Activated CD8-positive, alpha-beta memory T cell treated with anti-CD3 and anti-CD28 coated beads, Interleukin-2, amount 50 U/mL, for 48 hours (primary cell): Measurements from ENCODE around the gene HOXA6.

ENCODE experiments used
- DNase-seq: peaks from one replicate; pipeline ENCODE4 v3.0.0-alpha.2; 2020

HOXA6 gene

DNA sequence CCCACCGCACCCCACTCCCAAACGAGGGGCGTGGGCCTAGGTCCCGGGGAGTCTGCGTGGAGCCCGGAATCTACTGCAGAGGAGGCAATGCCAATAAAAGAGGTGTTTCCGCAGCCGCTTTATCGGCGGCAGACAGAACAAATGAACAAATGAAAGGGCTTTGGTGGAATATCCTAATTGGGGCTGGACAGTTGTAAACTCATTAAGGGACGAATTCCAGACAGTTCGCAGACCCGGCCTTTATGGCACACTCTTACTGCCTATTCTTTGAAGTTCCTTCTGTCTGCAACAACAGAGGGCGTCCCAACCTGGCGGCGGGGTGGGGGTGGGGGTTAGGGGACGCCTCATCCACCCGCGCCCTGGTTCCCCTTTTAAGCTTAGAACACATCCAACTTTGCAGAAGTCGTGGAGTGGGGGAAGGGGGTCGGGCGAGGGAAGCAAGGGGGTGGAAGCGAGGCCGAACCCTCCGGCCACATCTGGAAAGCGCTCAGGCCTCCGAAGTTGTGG is 13.7 kb upstream of the HOXA6 start:
- DNase-seq, result no peak

DNA sequence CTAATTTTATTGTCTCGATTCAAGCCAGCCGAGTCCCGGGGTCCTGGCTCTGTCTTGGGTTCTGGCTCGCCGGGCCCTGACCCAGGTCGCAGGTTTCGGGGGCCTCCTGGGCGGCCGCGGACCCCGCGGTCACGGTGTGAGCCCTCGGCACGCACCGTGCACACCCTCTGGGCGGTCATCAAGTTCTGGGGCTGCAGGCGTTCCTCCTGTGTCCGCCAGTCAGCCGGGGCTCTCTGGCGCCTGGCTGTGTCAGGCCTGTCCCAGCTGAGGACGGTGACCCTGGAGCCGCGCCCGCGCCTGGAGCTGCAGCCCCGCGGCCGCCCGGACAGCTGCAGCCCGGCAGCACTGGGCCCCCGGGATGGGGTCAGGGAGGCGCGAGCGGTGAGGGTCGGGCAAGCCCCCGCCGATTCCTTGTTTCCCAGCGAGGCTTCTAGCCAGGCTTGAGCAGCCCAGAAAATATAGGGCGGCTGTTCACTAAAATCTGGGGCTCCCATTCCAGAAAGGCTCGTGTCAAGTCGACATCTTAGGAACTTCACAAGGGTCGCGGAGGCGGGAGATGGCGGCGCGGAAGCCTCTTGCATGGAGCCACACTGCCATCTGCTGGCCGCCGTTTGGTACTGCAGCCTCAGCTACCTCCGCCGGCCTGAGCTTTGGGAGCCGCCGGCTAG is 13.1 kb upstream of the HOXA6 start:
- DNase-seq, result peak; percentile 98

DNA sequence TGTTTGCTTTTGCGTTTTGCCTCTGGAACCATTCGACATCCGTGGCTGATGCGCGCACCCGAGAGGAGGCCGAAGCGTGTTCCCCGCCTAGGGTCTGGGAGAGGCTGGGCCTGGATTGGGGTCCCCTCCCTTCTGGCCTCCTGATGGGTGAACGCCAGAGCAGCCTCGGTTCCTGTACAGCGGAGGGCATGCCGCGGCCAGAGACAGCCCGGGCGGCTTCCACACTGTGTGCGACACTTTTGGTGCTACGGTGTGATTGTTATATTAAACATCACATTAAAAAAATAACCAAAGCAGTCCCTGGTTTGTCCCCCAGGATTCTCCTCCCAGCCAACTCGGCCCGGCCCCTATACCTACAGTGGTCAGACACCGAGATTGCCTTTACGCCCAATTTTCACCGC is 12.6 kb upstream of the HOXA6 start:
- DNase-seq, result peak; percentile 70

DNA sequence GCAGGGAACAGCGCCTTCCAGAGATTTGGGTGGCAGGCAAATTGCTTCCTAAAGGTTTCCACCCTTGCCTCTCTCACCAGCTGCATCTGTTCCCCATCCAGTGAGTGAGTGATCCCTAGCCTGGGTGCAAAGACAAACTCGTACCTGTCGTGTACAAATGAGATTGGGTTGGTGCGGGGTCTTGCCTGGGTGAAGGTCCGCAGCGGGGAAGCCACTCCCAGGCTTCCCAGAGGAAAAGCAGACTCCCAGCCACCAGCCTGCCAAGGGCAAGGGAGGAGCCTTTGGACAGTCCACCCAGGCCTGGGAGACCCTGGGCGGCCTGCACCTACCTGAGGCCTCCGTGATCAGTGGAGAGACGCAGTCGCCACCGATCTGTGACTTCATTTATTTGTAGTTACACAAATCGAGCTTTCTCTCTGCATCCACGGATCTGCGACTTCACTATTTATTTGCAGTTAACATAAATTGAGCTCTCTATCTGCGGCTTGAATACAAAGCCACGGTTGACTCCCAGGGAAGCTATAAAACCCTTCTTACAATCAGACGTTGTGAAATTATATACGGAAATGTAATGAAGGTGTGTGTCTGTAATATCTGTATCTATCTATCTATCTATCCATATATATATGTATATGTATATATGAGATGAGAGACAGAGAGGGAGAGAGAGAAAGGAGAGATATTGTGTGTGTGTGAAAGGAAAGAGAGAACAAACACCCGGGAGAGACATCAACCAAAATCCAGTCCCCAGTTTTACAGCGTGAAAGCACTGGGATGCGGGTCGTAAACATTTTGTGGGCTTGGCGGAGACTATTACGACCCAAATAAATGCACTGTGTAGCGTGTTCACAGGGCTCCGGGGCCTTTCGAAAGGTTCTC is 11.9 kb upstream of the HOXA6 start:
- DNase-seq, result peak; percentile 49

DNA sequence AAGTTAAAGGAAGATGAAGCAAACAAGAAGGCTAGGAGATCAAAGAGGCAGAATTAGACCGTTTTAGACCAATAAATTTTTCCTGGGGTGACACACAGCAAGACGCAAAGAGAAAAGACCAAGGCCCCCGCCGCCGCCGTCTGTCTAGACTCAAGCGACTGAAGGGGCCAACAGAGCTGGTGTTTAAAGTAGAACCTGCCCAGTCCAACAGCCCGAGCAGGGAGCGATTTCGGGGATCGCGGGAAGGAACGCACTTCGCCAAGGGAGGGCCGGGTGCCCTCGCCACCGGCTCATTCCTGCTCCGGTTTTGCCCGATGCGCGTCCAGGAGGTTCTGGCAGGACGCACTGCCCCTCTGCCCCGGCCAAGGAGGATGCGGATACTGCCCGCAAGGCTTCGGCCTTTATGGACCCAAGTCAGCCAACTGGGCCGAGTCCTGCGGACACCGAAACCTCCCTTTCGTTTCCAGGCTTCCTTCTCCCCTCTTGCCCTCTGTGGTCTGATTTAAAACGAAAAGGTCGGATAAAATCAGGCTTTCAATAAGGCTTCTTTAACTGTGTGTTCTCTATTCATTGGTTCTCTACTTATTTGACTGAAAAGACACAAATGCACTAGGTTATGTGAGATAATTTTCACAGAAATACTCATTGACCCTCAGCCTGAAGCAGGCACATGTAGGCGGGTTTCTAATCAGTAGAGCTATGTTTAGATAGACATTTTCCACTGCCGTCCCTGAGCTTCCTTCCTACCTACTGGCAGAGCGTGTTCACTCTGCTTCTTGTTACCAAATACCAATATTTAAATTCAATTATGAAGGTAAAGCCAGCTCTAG is 11.1 kb upstream of the HOXA6 start:
- DNase-seq, result peak; percentile 57

DNA sequence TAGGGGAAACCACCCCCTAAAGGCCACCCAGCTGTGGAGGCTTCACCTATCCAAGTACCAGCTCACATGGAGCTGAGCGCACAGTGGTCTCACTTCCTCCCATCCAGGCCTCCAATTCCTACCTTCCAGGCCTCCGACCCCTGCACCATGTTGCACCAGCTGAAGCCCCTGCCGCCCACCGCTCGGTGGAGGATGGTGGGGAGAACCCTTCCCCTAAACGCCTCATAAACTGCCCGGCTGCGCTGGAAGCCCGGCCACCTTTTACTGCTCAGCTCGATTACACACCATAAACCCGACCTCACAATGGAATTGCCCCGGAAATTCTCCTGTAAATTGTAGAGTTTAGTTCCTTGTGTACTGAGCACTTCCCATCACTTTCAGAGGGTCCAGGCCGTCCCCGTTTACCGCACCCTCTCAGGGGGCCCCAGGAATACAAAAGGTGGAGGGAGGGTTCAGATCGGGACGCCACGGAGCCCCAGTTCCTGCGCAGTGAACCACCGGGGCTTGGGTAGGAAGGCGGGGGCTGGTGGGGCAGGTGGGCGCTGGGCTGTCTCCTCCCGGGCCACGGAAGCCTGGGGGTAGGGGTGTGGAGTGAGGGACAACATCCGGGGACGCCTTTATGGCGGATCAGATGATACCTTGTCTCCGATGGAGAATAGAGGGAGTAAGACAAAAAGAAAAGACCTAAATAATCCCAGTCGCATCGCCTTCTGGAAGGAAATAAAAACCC is 10.3 kb upstream of the HOXA6 start:
- DNase-seq, result peak; percentile 50

DNA sequence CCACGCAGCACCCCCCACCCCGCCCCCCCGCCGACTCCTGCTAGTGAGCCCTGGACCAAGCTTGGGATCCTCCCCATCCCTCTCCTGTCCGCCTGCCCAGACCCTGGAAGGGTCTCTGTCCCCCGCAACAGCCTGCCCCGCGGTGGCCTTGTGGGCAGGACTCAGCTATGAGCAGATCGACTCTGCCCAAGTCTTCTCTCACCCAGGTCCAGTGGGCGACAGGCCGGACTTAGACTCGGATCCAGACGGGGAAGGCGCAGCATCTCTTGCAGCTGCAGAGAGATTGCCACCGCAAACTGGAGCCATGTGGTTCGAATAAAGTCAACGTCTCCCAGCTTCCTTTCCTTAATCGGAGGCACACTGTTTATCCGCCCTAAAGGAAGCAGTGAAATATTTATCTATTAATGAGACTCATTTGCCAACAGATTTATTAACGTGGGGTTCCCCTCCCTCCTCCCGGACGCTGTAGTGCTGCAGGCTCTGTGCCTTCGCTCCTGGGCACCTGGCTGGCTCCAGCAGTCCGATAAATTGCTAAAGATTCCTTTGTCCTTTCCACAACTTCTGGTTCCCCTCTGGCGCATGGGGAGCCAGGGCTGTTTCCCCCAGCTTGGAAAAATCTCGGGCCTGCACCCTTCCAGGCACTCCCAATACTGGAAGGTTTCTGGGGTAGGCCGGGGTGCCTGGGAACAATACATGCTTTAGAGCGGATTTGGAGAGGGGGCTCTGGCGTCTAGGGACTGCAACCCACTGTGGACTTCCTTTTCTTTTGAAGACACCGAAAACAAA is 9.5 kb upstream of the HOXA6 start:
- peak; percentile 57 for DNase-seq

DNA sequence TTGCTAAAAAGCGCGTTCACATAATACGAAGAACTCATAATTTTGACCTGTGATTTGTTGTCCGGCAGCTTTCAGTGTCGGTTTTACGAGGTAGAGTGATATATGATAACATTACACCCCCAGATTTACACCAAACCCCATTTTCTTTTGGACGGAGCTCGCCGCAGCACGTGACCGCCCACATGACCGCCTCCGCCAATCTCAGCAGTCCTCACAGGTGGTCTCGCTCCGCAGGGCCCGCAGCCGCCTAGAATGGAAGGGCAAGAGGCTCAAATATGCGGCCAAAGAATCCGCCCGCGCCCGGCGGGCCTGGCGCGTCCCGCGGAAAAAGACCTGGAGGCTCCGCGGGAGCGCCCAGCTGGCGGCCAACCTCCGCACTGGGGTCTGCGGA is 8.9 kb upstream of the HOXA6 start, which contains the start of gene HOXA7:
Gene HOXA7 (minus strand): TSS at position 168 of the 391 bp plus-strand sequence. CDS start 130 bp downstream, at position 38.
- peak; percentile 54 for DNase-seq

DNA sequence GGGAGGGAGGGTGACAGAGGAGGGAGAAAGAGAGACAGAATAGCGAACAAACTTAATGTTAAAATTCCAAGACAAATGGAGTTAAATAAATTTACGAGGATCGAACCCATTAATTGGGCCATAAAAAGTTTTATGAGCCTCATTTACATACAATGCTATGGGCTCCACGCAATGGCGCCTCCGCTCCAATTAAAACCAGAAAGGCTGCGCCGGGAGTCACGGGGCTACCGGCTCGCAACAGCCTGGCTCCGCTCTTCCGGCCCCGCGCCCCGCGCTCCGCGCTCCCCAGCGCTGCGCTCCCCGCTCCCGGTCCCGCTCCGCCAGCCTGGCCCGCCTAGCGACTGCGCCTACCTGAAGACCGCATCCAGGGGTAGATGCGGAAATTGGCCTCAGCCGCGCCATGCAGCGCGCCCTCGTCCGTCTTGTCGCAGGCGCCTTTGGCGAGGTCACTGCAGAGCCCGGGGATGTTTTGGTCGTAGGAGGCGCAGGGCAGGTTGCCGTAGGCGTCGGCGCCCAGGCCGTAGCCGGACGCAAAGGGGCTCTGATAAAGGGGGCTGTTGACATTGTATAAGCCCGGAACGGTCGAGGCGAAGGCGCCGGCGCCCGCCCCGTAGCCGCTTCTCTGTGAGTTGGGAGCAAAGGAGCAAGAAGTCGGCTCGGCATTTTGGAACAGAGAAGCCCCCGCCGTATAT is 8.4 kb upstream of the HOXA6 start:
- DNase-seq, result peak; percentile 60

DNA sequence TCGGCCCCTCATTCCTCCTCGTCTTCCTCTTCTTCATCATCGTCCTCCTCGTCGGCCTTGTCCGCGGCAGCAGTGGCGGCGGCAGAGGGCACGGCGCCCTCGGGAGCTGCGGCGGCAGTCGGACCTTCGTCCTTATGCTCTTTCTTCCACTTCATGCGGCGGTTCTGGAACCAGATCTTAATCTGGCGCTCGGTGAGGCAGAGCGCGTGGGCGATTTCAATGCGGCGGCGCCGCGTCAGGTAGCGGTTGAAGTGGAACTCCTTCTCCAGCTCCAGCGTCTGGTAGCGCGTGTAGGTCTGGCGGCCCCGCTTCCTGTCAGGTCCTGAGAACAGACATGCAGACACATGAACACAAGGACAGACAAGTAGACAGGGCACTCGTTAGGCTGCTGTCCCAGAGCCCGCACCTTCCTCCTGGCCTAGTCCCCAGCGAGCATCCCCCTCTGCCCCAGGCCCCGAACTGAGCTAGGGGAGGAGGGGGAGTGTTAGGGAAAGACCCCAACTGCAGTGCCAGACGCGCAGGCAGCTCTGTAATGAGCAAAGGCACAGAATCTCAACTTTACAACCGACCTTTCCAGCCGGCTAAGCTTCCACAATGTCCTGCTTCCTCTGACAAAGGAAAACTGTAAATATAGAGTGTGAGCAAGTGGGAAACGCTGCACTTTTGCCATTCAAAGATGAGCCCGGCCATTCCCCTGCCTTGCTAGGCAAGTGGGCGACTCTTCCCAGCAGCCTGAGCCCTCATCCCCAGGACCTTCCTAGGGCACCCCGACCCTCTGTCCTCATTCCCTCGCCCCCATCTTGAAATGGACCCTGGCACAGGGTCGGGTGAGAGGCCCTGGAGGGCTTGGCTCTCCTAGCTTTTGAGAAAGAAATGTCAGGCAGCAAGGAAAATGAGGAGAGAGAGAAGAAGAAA is 7.6 kb upstream of the HOXA6 start:
- peak; percentile 66 for DNase-seq

DNA sequence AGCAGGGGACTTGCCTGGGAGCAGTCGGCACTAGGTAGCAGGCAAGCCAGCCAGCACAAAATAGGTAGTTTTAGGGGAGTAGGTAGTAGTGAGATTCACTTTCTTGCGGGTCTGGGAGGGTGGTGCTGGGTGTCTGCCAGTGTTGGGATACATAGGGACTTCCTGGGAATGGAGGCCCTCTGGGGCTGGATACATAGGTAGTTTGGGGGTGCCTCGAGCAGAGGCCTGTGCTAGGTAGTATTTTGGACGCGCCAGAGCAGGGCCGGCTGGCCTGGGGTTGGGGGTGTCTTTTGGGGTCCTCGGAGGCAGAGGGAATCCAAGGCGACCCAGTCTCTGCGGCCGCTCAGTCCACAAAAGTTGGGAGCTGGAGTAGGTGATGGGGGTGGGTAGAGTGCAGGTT is 6.8 kb upstream of the HOXA6 start:
- DNase-seq, result peak; percentile 49

DNA sequence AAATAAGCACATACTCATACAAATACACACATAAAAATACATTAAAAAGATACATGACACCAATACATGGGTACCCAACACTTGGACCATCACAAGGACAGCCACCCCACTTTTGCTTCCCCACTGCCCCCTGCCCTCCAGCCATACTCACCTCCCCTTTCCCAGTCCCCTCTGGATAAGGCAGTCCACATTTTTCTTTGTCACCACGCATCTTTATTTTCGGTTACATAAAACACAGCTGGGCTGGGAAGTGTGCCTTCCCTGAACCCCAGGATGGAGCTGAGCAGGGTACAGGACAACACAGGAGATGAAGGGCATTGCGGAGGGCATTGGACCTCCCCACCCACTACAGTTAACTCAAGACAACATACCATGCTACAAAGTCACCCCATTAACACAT is 6.0 kb upstream of the HOXA6 start:
- DNase-seq, result no peak

DNA sequence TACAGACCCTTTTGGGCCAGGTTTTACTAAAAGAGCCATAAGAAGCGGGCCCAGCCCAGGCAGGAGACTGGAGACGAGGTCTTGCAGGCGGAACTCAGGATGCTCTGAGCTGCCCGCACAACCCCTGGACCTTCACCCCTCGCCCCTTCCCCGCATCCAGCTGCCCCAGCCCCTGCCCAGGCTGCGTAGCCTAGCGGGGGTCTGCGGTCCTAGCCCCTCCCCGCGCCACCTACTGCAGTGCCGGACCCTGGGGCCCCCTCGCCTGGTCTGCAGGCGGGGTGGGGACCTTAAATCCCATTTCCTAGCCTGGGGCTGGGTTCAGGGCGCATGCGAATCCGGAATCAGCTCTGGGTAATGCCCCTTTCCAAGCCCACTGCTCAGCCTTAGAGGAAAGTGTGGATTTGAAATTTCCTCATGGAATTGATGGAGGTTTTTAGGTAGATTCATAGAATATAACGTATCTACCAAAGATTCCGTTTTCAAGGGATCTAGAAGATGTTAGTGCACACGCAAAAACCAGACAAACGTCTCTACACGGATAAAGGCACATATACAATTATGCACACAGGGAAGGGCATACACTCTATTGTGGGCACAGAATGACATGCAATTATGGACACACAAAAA is 5.4 kb upstream of the HOXA6 start:
- peak; percentile 52 for DNase-seq

DNA sequence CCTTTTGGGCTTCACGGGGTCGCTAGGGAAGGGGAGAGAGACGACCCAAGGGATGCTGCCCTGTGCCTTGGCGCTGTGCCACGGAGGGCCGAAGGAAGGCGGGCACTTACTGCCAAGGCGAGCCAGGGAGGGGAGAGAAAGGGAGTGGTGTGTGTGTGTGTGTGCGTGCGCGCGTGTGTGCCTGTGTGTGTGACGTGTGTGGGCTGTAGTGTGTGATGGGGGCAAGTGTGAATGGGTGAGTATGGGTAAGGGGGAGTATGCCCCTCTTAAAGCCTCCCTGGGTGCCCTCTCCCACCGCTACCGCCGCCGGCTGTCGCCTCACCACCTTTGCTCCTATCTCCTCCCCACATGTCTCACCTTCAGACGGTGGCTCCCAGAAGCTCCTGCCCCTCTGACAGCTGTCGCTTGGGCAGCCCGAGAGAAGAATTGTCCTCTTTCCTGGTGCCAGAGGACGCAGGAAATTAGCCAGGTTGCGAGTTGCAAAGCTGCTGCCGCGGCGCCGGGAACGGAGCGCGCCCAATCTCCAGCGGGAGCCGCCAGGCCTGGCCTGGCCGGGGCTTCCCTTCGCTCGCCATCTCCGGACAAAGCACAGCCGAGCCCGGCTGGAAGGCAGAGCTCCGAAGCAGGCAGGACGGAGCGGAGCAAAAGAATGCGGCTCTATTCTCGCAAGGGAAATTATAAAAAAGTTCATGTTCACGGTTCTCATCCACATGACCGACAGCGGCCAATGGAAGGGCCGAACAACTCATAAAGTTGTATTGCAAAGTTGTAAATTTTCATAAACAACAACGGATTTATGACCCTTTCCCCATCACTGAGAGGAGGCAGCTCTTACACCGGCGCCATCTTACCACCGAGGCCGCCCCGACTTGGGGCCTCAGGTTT is 4.6 kb upstream of the HOXA6 start, which contains the start of gene HOXA3:
Gene HOXA3 (minus strand): TSS at position 653 of the 885 bp plus-strand sequence. CDS start 41,943 bp downstream, outside the sequence.
- DNase-seq, result peak; percentile 56

DNA sequence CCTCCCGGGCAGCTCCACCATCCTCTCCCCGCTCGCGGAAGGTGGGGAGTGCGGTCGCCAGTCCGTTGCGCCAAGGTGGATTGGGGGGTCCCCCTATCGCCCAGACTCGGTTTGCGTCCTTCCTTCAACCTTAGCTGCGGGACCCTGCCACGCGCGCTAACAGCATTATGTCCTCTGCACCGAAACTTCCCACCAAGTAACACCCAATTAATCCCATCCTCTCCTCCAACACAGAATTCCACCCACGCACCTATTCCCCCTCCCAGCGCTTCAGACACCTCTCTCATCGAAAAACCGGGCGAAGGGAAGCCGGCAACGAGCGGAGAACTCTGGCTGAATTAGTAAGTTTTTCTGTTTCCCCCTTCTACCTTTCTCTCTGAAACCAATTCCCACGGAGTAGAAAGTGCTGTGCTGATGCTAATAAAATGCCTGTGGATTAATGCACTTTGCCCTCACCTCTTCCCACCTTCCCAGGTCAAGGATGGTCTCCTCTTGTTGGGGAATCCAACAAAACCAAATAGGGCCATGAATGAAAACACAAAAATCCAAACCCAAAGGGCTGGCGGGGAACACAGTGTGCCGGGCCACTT is 3.9 kb upstream of the HOXA6 start:
- peak; percentile 56 for DNase-seq

DNA sequence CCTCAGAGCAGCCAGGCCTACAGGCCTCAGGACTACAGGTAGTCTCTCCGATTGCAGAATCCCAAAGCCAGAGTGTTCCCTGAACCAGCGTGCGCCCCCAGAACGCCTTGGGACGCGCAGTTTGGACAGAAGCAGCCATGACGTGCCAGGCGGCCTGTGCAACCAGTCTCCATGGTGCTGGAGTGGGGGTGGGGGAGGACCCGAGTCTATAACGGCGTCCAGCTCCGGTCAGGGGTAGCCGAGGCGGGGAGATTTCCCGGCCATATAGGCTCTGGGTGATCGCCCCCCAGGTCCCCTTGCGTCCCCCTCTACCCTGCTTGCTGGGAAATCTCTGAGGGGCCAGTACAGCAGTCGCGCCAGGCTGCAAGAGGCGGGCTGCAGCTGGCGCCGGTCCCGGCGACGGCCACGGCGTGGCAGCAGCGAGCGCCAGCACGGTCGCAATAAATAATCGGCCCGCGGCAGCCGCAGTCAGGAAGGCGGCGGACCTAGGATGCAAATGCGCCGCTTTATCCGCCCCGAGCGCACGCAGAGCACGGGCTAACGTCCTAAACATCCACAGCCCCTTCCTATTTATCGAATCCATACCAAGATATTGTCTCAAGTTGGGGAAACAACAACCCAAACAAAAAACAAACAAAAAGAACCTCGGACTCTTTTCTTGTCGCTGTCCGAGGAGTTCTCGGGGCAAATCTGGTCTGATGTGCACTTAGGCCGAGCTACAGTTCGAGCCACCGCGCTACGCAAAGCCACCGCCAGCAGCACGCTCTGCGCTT is 3.2 kb upstream of the HOXA6 start:
- peak; percentile 83 for DNase-seq
